NCI-H524 treated with DMSO at 0.1 percent for 48 hours (cell line): ENCODE data around the gene PRKG2.

Experiments used
- DNase-seq: peaks from one replicate; lab custom pipeline; 2025; lab: John Stamatoyannopoulos, UW

Gene PRKG2

DNA sequence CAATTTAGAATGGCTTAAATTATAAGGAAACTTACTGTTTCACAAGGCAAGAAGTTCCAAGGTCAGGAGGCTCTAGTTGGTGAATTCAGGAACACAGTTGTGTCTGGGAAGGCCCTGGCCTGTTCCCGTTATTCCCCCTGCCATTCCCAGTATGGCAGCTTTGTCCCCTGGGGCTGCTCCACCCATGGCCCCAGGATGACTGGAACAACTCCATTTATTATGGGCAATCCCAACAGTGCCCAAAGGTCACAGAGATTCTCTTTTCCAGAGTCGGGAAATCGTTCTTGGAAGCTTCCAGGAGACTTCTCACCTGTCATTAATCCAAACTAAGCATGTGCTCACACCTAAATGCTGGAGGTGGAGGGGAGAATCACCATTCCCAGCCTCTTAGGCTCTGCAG, 2.8 kb upstream of the PRKG2 start:
- no peak for DNase-seq

DNA sequence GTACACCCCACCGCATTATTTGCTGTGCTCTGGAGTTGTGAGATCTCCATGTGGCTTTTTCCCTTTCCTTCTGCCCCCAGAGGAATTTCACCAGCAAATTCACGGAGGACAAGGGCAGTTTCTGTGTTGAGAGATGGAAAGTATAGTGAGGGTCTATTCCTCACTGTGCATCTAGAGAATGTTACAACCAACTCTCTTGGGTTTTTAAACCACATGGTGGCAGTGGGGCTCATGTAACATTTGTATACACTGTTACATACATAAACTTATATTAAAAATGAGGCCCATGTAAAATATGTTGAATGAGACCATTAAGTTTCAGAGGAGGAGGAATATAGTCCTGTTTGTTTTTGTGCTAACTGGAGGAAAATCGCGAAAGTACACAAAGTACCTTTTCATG, 909 bp upstream of the PRKG2 start:
- DNase-seq, result no peak

DNA sequence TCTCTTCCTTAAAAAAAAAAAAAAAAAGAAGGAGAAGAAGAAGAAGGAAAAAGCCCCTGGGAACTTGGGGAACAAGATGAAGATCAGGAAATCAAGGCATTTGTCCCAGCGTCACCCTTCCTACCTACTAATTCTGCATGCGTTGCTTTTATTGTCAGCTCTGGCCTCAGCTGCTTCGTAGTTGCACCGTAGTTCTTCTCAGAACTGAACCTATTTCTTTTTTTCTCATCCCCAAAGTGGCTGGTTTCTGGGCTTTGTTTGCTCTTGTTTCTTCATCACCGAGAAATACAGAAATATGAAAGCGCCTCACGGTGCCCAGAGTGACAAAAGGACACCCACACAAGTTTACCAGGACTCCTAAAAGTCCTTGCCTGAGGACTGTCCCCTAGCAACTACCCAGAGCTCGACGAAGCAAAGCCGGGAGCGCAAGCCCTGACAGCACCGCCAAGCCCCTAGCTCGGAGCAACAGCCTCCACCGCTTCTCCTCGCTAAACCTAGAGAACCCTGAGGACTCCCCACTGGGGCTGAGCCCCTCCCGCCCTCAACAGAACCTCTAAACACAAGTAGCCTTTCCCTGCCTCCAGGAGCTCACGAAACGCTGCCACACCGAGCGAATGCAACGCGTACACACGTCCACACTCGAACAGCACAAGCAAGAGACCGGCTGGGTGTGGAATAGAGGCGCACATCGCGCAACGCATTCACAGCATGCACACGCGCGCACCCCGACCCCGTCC, 710 bp downstream of the PRKG2 start:
- DNase-seq, result no peak

- no peak for DNase-seq
Observed at GRCh38 chr4:81213671-81214070, 1.4 kb downstream of the PRKG2 start.

- no peak for DNase-seq
Observed at GRCh38 chr4:81211956-81212355, 3.1 kb downstream of the PRKG2 start.

DNA sequence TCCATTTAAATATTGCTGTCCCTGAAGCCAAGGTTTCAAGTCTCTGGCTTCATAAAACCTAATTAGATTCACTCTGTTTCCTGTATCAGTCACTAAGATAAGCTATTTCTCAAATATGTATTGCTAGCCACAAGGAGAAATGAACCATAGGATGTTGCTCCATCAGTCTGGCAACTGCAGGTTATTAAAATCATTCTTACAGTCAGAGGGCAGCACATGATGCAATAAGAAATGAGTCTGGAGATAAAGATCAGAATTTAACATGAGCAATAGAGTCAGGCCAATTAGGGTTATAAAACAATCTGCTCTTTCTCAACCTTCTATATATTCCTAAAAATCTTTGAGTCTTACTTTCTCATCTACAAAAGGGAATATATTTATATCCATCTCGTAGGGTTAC, 7.2 kb downstream of the PRKG2 start:
- no peak for DNase-seq

DNA sequence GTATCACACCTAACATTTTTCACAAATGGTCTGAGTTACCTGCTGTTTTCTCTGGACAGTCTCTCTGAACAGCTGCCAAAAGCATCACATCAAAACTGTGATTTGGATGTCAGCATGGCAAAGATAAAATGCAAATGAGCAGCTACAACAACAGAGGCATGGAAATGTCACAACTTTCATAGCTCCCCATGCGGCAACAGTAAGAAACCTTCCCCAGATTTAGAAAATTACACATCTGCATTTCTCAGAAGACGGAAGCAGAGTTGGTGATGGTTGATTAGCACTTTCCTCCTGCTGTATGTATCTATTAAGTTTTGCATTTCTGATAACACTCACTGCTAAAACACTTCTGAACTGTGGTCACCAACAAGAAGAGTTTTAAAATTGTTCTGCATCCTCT, 9.7 kb downstream of the PRKG2 start:
- DNase-seq, result no peak

GRCh38 chr4:81204571-81204970, 10.5 kb downstream of the PRKG2 start:
- DNase-seq, result no peak

- no peak for DNase-seq
Observed at GRCh38 chr4:81199831-81200230, 15.2 kb downstream of the PRKG2 start.

- no peak for DNase-seq
Observed at GRCh38 chr4:81198609-81199008, 16.4 kb downstream of the PRKG2 start.

DNA sequence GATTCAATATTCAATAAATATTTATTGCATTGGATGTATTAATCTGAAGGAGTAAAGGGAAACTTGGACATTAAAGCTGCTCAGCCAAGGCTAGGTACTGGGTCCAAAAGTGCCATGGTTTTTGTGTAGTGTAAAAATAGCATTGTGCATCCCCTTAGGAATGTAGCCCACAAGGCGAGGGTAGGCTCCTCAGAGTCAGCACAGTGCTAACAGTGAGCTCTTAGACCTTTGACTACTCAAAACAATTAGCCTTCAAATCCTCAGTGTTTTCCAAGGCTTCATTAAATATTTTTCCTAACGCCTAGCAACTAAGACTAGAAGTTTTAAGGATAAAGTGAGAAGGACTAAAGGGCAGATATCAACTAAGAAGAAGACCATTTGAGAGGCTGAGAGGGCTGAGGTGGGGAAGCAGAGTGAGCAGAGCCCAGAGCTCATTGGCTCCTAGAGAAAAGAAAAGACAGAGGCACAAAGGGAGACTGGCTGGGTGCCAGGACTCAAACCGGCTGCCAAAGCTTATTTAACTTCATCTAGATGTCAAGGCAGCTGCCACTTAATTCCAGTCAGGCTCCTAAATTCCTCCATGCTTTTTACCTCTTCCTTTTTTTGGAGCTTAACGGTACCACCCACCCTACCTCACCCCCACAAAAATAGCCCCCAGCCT, 17.0 kb downstream of the PRKG2 start:
- peak; percentile 13 for DNase-seq

DNA sequence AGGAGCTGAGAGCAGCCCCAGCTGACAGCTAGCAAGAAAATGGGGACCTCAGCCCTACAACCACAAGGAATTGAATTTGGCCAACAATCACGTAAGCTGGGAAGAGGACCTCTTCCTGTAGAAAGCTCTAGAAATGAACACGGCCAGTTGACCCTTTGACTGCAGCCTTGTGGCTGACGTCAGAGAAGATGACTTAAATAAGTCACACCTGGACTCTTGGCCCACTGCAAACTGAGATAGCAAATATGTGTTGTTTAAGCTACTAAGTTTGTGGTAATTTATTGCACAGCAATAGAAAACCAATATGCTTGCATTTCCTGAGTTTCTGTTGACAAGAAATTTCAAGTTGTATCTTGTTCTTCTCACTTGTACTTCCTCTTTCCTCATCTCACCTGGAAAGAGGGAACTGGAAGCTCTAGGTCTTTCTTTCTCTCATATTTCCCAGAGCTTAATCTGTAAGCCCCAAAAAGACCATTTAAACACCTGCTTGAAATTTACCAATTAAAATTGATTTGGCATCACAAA, 18.8 kb downstream of the PRKG2 start:
- DNase-seq, result no peak

DNA sequence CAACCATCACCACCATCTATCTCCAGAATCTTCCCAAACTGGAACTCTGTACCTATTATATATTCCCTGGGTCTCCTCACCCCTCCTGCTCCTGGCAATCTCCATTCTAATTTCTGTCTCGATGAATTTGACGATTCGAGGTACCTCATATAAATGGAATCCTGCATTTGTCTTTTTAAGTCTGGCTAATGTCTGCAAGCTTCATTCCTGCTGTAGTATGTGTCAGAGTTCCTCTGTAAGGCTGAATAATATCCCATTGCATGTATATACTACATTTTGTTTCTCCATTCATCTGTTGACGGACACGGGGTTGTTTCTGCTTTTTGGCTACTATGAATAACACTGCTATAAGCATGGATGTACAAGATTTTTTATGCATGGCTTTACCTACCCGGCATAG, 19.5 kb downstream of the PRKG2 start:
- DNase-seq, result no peak

DNA sequence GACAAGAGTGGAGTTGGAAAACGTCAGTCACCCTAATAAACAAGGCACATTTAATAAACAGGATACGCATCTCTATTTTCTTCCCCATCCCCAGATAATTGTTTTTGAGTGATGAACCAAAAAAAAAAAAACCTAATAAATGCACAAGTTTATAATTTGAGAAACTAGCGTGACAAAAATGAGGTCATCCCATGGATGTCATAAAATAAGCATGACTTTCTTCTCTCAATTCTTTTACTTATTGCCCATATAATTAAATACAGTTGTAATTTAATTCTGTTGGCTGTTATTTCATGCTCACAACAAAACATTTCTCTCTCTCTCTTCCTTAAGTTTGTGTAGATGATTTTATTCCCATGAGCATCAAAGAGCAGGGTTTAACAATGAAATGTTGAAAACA, 20.7 kb downstream of the PRKG2 start:
- no peak for DNase-seq

DNA sequence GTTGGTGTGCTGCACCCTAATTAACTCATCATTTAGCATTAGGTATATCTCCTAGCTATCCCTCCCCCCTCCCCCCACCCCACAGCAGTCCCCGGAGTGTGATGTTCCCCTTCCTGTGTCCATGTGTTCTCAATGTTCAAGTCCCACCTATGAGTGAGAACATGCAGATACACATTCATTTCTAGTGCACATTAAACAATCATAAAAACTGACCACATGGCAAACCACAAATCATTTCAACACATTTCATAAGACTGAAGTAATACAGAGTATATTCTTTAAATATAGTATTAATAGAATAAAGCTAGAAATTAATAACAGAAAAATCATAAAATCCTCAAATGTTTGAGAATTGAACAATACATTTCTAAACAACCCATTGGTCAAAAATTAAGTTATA, 34.1 kb downstream of the PRKG2 start:
- no peak for DNase-seq

- no peak for DNase-seq
Observed at GRCh38 chr4:81179326-81179725, 35.7 kb downstream of the PRKG2 start.

DNA sequence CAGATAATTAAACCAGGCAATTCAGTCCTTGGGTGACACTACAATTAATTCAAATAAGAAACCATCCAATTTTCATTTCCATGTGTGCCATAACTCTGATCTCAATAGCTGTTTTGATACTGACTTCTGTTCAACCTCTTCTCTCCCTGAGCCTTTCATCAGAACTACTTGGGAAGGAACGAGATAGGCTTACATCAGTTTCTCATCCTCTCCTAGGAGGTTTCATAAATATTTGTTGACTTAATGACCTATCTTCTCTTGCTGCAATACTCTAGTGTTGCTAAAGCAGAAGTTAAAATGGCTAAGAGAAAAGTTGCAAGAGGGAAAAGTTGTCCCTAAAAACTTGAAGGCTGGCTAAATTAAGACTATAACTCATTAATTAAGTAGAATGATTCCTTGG, 41.8 kb downstream of the PRKG2 start:
- no peak for DNase-seq

- no peak for DNase-seq
Observed at GRCh38 chr4:81166458-81167160, 48.4 kb downstream of the PRKG2 start.

GRCh38 chr4:81165861-81166430, 49.1 kb downstream of the PRKG2 start:
- peak; percentile 83 for DNase-seq

DNA sequence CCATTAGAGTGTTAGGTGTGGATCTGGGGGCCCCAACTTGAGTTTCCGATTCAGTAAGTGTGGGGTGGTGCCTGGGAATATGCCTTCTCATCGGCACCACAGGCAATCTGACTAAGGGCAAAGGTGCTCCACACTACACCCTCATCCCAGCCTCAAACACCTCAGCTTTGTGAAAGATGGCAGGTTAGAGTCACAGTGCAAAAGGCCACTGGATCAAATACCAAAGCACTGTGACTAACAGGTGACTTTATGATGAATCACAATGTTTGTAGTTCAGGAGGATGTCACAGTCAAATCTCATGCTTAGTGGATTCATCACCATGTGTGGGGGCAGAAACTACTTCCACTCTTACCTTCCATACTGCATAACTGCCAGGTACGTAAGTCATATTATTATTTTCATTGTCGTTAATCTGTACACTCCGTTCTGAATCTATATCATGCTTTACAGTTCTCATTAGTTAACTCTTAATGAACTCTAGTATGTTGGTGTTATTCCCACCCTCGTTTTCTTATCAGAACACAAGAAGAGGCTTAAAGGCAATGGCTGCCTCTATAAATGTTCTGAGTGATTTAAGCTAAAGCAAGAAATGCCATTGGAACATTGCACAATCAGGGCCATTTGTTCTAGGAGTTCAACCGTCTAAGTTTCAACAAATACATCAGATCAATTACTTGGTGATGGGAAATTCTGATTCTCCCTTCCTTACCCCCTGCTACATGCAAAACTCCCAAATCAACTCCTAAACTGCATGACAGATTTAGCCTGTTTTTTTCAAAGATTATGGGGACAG, 50.2 kb downstream of the PRKG2 start:
- DNase-seq, result no peak

GRCh38 chr4:81164126-81164525, 50.9 kb downstream of the PRKG2 start:
- no peak for DNase-seq
